ENCODE measurements around the gene TUBA3D.
"Not testable (repeated sequence)": the region's sequence is repeated elsewhere in the genome, so short reads cannot be mapped to it uniquely, and the experiment has no call there.

TUBA3D gene

DNA sequence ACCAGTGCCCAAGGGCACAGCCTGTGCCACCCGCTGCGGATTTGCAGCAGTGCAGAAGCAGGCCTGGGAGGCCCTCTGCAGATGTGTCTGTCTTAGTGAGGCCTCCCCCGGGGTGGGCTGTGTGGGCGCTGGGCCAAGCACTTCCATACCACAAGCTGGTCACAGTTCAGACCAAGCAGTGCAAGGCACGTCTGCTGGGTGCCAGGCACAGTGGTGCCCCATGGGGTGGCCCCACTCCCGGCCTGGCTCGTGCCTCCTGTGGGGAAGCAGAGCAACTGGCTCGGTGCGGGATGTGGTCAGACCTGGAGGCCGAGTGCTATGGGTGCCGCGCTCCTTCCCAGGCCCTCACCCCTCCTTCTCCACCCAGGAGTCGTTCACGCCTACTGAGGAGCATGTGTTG, 39.3 kb downstream of the TUBA3D start:
- H3K27me3 ChIP-seq (replicated peaks; ENCODE audit: insufficient read depth, low read length); H3K9me3 ChIP-seq (replicated peaks; ENCODE audit: insufficient read depth, low read length); H2AFZ ChIP-seq (ENCODE audit: low read length); H3K9ac ChIP-seq (ENCODE audit: low read length); H3K4me2 ChIP-seq (ENCODE audit: low read depth, low read length); H3K36me3 ChIP-seq (replicated peaks; ENCODE audit: insufficient read depth, low read length); DNase-seq; H3K79me2 ChIP-seq (ENCODE audit: low read length); H3K9me2 ChIP-seq (replicated peaks; ENCODE audit: insufficient read depth, low read length); H3K4me1 ChIP-seq (ENCODE audit: low read length); H3K27ac ChIP-seq (ENCODE audit: low read length); H3F3A ChIP-seq (ENCODE audit: insufficient read depth, low read length); H4K20me1 ChIP-seq (ENCODE audit: insufficient read depth, low read length); H3K4me3 ChIP-seq (ENCODE audit: low read length): not testable (repeated sequence)

DNA sequence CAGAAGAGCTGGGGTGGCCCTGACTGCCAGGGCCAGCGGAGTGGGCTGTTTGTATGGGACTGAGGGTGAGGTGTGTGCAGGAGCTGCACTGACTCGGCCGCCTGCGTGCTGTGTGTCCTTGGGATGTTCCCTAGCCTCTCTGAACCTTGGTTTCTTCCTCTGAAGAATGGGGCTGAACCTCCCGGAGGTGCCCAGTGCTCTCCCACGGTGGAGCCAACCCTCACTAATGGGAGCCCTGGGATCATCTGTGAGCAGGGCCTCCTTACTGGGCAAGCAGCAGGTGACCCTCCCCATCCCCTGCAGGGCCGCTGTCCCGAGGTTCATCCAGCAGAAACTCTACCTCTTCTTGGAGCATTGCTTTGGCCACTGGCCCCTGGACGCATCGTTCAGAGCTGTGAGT, 40.1 kb downstream of the TUBA3D start:
- Histone ChIP-seq H4K20me1 (ENCODE audit: insufficient read depth, low read length) (no peaks in the 10 kb centered on the region), H3K4me2 (ENCODE audit: low read depth, low read length) (no peak overlapping the region), H3K27ac (ENCODE audit: low read length) (no peak overlapping the region), H3K9me3 (replicated peaks; ENCODE audit: insufficient read depth, low read length) (no peaks in the 10 kb centered on the region), H3K9ac (ENCODE audit: low read length) (no peak overlapping the region), H3K36me3 (replicated peaks; ENCODE audit: insufficient read depth, low read length) (no peaks in the 10 kb centered on the region), H3K4me3 (ENCODE audit: low read length) (no peak overlapping the region), H2AFZ (ENCODE audit: low read length) (no peak overlapping the region), H3F3A (ENCODE audit: insufficient read depth, low read length) (no peaks in the 10 kb centered on the region), H3K79me2 (ENCODE audit: low read length) (no peaks in the 10 kb centered on the region), H3K4me1 (ENCODE audit: low read length) (no peaks in the 10 kb centered on the region), H3K27me3 (replicated peaks; ENCODE audit: insufficient read depth, low read length) (no peaks in the 10 kb centered on the region), H3K9me2 (replicated peaks; ENCODE audit: insufficient read depth, low read length) (no peaks in the 10 kb centered on the region)
- no peak for DNase-seq
- TF ChIP-seq EZH2 (optimal IDR thresholded peaks at IDR 0.05; ENCODE audit: low read depth, low read length) (no peak), EZH2phosphoT487 (IDR thresholded peaks at IDR 0.05; ENCODE audit: low read length) (no peak)
- TF ChIP-seq, protein P1, sequence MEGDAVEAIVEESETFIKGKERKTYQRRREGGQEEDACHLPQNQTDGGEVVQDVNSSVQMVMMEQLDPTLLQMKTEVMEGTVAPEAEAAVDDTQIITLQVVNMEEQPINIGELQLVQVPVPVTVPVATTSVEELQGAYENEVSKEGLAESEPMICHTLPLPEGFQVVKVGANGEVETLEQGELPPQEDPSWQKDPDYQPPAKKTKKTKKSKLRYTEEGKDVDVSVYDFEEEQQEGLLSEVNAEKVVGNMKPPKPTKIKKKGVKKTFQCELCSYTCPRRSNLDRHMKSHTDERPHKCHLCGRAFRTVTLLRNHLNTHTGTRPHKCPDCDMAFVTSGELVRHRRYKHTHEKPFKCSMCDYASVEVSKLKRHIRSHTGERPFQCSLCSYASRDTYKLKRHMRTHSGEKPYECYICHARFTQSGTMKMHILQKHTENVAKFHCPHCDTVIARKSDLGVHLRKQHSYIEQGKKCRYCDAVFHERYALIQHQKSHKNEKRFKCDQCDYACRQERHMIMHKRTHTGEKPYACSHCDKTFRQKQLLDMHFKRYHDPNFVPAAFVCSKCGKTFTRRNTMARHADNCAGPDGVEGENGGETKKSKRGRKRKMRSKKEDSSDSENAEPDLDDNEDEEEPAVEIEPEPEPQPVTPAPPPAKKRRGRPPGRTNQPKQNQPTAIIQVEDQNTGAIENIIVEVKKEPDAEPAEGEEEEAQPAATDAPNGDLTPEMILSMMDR (IDR thresholded peaks at IDR 0.05; ENCODE audit: low read length), result no peak

DNA sequence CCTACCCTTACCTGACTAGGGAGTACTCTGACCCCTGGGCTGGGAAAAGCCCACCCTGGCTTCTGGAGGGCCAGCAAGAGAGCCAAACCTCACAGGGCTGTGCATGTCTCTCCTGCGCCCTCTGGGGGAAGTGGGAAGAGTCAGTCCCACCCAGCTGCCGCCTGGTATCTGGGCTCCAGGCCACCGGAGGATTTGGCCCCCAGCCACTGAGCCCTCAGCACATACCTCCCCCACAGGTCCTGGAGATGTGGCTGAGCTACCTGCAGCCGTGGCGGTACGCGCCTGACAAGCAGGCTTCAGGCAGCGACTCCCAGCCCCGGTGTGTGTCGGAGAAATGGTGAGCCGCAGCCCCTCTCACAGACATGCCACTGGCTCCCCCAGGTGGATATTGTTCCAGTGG, 40.7 kb downstream of the TUBA3D start:
- H3K79me2 ChIP-seq (ENCODE audit: low read length); H3F3A ChIP-seq (ENCODE audit: insufficient read depth, low read length); H2AFZ ChIP-seq (ENCODE audit: low read length); H3K27ac ChIP-seq (ENCODE audit: low read length); H3K9me2 ChIP-seq (replicated peaks; ENCODE audit: insufficient read depth, low read length); DNase-seq; H3K36me3 ChIP-seq (replicated peaks; ENCODE audit: insufficient read depth, low read length); H3K4me1 ChIP-seq (ENCODE audit: low read length); H4K20me1 ChIP-seq (ENCODE audit: insufficient read depth, low read length); H3K9ac ChIP-seq (ENCODE audit: low read length); H3K9me3 ChIP-seq (replicated peaks; ENCODE audit: insufficient read depth, low read length); H3K4me3 ChIP-seq (ENCODE audit: low read length); H3K27me3 ChIP-seq (replicated peaks; ENCODE audit: insufficient read depth, low read length); H3K4me2 ChIP-seq (ENCODE audit: low read depth, low read length): not testable (repeated sequence)

DNA sequence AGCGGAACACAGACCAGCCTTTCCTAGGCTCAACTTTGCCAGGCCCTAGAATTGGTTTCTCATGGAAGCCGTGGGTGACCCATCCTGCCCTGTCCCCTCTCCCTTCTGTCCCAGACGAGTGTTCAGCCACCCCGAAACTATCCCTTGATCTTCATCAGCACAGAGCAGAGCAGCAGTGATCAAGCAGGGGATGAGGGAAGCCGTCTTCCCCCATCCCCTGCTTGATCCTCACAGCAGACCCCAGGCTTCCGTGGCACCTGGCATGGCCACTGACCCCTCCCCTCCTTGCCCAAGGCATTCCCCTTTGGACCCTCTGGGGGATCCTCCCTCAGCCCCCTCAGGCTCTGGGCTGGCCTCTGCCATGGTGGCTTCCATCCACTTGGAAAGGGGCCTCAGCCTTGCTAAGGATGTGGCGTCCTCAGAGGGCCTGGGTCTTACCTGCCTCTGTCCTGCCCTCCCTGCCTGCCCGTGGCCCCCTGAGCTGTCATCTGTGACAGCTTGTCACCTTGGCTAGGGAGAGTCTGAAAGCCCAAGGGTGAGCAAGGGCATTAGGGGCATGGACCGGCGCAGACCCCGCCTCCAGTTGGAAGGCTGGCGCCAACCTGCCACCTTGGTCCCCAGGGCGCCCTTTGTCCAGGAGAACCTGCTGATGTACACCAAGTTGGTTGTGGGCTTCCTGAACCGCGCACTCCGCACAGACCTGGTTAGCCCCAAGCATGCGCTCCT, 41.4 kb downstream of the TUBA3D start:
- Histone ChIP-seq H3K36me3 (replicated peaks; ENCODE audit: insufficient read depth, low read length) (no peaks in the 10 kb centered on the region), H3F3A (ENCODE audit: insufficient read depth, low read length) (no peaks in the 10 kb centered on the region), H4K20me1 (ENCODE audit: insufficient read depth, low read length) (no peaks in the 10 kb centered on the region)

DNA sequence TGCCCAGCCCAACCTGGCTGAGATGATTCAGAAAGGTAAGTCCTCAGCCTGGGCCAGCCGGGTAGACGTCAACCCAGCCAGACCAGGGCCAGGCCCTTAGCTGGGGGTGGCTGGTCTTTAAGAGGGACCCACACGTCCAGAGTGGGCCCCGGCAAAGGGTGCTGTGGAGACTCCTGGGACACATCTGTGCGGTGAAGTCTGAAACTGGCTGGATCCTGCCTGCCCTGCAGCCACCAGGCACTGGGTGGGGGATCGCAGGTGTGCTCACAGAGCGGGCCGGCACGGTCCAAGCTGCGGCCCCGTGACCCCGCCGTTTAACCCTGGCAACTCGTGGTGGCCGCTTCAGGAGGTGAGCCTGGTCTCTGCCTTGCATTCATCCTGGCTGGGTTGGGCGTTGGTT, 41.9 kb downstream of the TUBA3D start:
- not testable (repeated sequence) for H3K9me3 ChIP-seq (replicated peaks; ENCODE audit: insufficient read depth, low read length); H3K27me3 ChIP-seq (replicated peaks; ENCODE audit: insufficient read depth, low read length); H3K27ac ChIP-seq (ENCODE audit: low read length); H3F3A ChIP-seq (ENCODE audit: insufficient read depth, low read length); DNase-seq; H3K36me3 ChIP-seq (replicated peaks; ENCODE audit: insufficient read depth, low read length); H3K9ac ChIP-seq (ENCODE audit: low read length); H3K9me2 ChIP-seq (replicated peaks; ENCODE audit: insufficient read depth, low read length); H3K4me3 ChIP-seq (ENCODE audit: low read length); H3K79me2 ChIP-seq (ENCODE audit: low read length); H3K4me1 ChIP-seq (ENCODE audit: low read length); H4K20me1 ChIP-seq (ENCODE audit: insufficient read depth, low read length); H3K4me2 ChIP-seq (ENCODE audit: low read depth, low read length); H2AFZ ChIP-seq (ENCODE audit: low read length)

More for the DNA sequence above, 41.4 kb downstream of the TUBA3D start:
- Histone ChIP-seq H3K9me3 (replicated peaks; ENCODE audit: insufficient read depth, low read length) (no peaks in the 10 kb centered on the region), H3K4me2 (ENCODE audit: low read depth, low read length) (no peak overlapping the region), H3K79me2 (ENCODE audit: low read length) (no peaks in the 10 kb centered on the region), H3K4me3 (ENCODE audit: low read length) (no peak overlapping the region), H2AFZ (ENCODE audit: low read length) (no peak overlapping the region), H3K9me2 (replicated peaks; ENCODE audit: insufficient read depth, low read length) (no peaks in the 10 kb centered on the region), H3K9ac (ENCODE audit: low read length) (no peak overlapping the region), H3K27me3 (replicated peaks; ENCODE audit: insufficient read depth, low read length) (no peaks in the 10 kb centered on the region), H3K4me1 (ENCODE audit: low read length) (no peaks in the 10 kb centered on the region), H3K27ac (ENCODE audit: low read length) (no peak overlapping the region)
- TF ChIP-seq EZH2phosphoT487 (IDR thresholded peaks at IDR 0.05; ENCODE audit: low read length), result no peak
- no peak for TF ChIP-seq EZH2 (optimal IDR thresholded peaks at IDR 0.05; ENCODE audit: low read depth, low read length)
- TF ChIP-seq, protein P1 (IDR thresholded peaks at IDR 0.05; ENCODE audit: low read length), result no peak
- no peak for DNase-seq

DNA sequence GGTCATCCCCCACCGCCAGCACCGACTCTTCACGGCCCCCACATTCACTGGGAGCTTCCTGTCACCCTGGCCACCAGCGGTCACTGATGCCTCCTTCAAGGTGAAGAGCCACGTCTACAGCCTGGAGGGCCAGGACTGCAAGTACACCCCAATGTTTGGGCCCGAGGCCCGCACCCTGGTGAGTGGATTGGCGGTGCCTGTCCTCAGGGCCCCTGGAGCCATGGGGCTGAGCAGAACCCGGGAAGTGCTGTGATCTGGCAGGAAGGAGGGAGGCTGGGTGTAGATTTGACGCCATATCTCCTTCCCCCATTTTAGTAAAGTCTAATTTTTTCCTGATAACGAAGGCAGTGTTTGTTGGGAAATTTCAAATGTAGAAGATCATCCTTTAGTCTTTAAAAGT, 42.6 kb downstream of the TUBA3D start:
- DNase-seq; H3K4me1 ChIP-seq (ENCODE audit: low read length); H4K20me1 ChIP-seq (ENCODE audit: insufficient read depth, low read length); H3K9me2 ChIP-seq (replicated peaks; ENCODE audit: insufficient read depth, low read length); H3F3A ChIP-seq (ENCODE audit: insufficient read depth, low read length); H3K27ac ChIP-seq (ENCODE audit: low read length); H3K4me3 ChIP-seq (ENCODE audit: low read length); H3K9me3 ChIP-seq (replicated peaks; ENCODE audit: insufficient read depth, low read length); H3K36me3 ChIP-seq (replicated peaks; ENCODE audit: insufficient read depth, low read length); H3K27me3 ChIP-seq (replicated peaks; ENCODE audit: insufficient read depth, low read length); H3K9ac ChIP-seq (ENCODE audit: low read length); H3K79me2 ChIP-seq (ENCODE audit: low read length); H3K4me2 ChIP-seq (ENCODE audit: low read depth, low read length); H2AFZ ChIP-seq (ENCODE audit: low read length): not testable (repeated sequence)

Measured in MM.1S (cell line).